Neuronal stem cell (in vitro differentiated cells): ENCODE results near the gene TSBP1.
"Not testable (repeated sequence)": the region's sequence is repeated elsewhere in the genome, so short reads cannot be mapped to it uniquely, and the experiment has no call there.

Experiments used
- DNase-seq: peaks from one replicate; pipeline ENCODE4 v3.0.0-alpha.2; 2013; ENCODE audit warnings: low spot score
- H2AFZ ChIP-seq: one replicate; pipeline ENCODE4 v1.6.1; 2013; ENCODE audit warnings: mild to moderate bottlenecking, low read length, inconsistent platforms
- H2AK5ac ChIP-seq: 2 replicates; pipeline ENCODE4 v1.6.1; 2013; ENCODE audit warnings: low read depth, mild to moderate bottlenecking, inconsistent platforms, low read length, moderate library complexity, mixed read lengths
- H2BK120ac ChIP-seq: 2 replicates; pipeline ENCODE4 v1.6.1; 2013; ENCODE audit warnings: low read depth, mild to moderate bottlenecking, inconsistent platforms, low read length, moderate library complexity, mixed read lengths
- H2BK12ac ChIP-seq: one replicate; pipeline ENCODE4 v1.6.1; 2013; ENCODE audit warnings: low read length, inconsistent platforms
- H2BK15ac ChIP-seq: 2 replicates; pipeline ENCODE4 v1.6.1; 2013; ENCODE audit warnings: mild to moderate bottlenecking, low read length, inconsistent platforms, mixed read lengths
- H2BK5ac ChIP-seq: one replicate; pipeline ENCODE4 v1.6.1; 2013; ENCODE audit warnings: inconsistent platforms, mild to moderate bottlenecking, low read length, moderate library complexity
- H3K14ac ChIP-seq: one replicate; pipeline ENCODE4 v1.6.1; 2013; ENCODE audit warnings: low read length, inconsistent platforms
- H3K18ac ChIP-seq: 2 replicates; pipeline ENCODE4 v1.6.1; 2013; ENCODE audit warnings: low read length, inconsistent platforms
- H3K23ac ChIP-seq: 2 replicates; pipeline ENCODE4 v1.6.1; 2013; ENCODE audit warnings: low read depth, mild to moderate bottlenecking, mixed read lengths, low read length, inconsistent platforms; ENCODE audit not compliant: poor library complexity
- H3K27ac ChIP-seq: replicated peaks from 3 replicates; pipeline ENCODE4 v1.5.1; 2013; ENCODE audit warnings: low read length, inconsistent platforms
- H3K27me3 ChIP-seq, 3 experiments: 2 replicates each; pipeline ENCODE4 v1.6.1; 2013; ENCODE audit warnings: low read length in 3 of 3, mild to moderate bottlenecking in 2 of 3, inconsistent platforms in 1 of 3, low read depth in 1 of 3, mixed read lengths in 1 of 3, moderate library complexity in 1 of 3; ENCODE audit not compliant: control insufficient read depth in 3 of 3, insufficient read depth in 3 of 3
- H3K36me3 ChIP-seq, 2 donors: replicated peaks in 1 of 2; 2 replicates each; pipeline ENCODE4 v1.6.1; 2013; ENCODE audit warnings: low read length in 2 of 2; ENCODE audit not compliant: control insufficient read depth in 2 of 2, insufficient read depth in 2 of 2
- H3K4ac ChIP-seq: 2 replicates; pipeline ENCODE4 v1.6.1; 2013; ENCODE audit warnings: inconsistent platforms, mild to moderate bottlenecking, low read length, moderate library complexity
- H3K4me1 ChIP-seq, 2 donors: 1 replicate in 1 of 2; 2 replicates in 1 of 2; pipeline ENCODE4 v1.6.1; 2013; ENCODE audit warnings: low read length in 2 of 2, low read depth in 1 of 2; ENCODE audit not compliant: control insufficient read depth in 2 of 2, insufficient read depth in 1 of 2
- H3K4me2 ChIP-seq: one replicate; pipeline ENCODE4 v1.6.1; 2013; ENCODE audit warnings: mild to moderate bottlenecking, low read length, inconsistent platforms; ENCODE audit not compliant: insufficient read depth, poor library complexity, severe bottlenecking
- H3K4me3 ChIP-seq, 2 donors: 2 replicates each; pipeline ENCODE4 v1.5.1; 2013; ENCODE audit warnings: low read length in 2 of 2, mild to moderate bottlenecking in 2 of 2, inconsistent platforms in 1 of 2, moderate library complexity in 1 of 2
- H3K79me1 ChIP-seq: one replicate; pipeline ENCODE4 v1.6.1; 2013; ENCODE audit warnings: low read depth, mild to moderate bottlenecking, inconsistent platforms, low read length, moderate library complexity
- H3K9ac ChIP-seq: one replicate; pipeline ENCODE4 v1.6.1; 2013; ENCODE audit warnings: mild to moderate bottlenecking, low read depth, low read length, inconsistent platforms; ENCODE audit not compliant: poor library complexity
- H3K9me3 ChIP-seq, 2 donors: replicated peaks in 1 of 2; 2 replicates each; pipeline versions ENCODE3 to v1.6.1; 2013; ENCODE audit warnings: low read length in 2 of 2, mild to moderate bottlenecking in 2 of 2, inconsistent platforms in 1 of 2, low read depth in 1 of 2, mixed read lengths in 1 of 2, moderate library complexity in 1 of 2; ENCODE audit not compliant: control insufficient read depth in 2 of 2, insufficient read depth in 1 of 2
- H4K8ac ChIP-seq: one replicate; pipeline ENCODE4 v1.6.1; 2013; ENCODE audit warnings: low read depth, mild to moderate bottlenecking, inconsistent platforms, low read length, moderate library complexity
- H4K91ac ChIP-seq: one replicate; pipeline ENCODE4 v1.6.1; 2013; ENCODE audit warnings: low read length, low read depth, mild to moderate bottlenecking, inconsistent platforms; ENCODE audit not compliant: poor library complexity
- WGBS, 2 donors: extraction: QIAGEN DNeasy Blood & Tissue Kit; methylation state at CpG; one replicate each; pipeline ENCODE4 v1.1.7; 2013; ENCODE audit warnings: missing lambda C conversion rate in 2 of 2, mixed read lengths in 1 of 2; ENCODE audit not compliant: insufficient read length in 2 of 2, insufficient replicate concordance in 1 of 2; ENCODE audit errors: extremely low coverage in 2 of 2; 5-methylcytosine and 5-hydroxymethylcytosine counted together

TSBP1 gene

DNA sequence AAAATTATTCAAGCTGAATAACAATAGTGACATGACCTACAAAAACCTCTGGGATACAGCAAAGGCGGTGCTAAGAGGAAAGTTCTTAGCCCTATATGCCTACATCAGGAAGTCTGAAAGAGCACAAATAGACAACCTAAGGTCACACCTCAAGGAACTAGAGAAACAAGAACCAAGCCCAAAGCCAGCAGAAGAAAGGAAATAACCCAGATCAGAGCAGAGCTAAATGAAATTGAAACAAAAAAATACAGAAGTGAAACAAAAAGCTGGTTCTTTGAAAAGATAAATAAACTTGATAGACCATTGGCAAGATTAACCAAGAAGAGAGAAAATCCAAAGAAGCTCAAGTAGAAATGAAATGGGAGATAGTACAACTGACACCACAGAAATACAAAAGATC lies 100.3 kb downstream of the TSBP1 start:
- Histone ChIP-seq H3K23ac (no peak overlapping the region), H4K91ac (no peak overlapping the region), H3K79me1 (no peaks in the 10 kb centered on the region), H3K14ac (no peak overlapping the region), H2AFZ (no peak overlapping the region), H3K9ac (no peak overlapping the region), H3K4me3 (no peak overlapping the region), H2AK5ac (no peak overlapping the region), H3K4me2 (no peak overlapping the region), H2BK120ac (no peak overlapping the region), H4K8ac (no peak overlapping the region), H3K27ac (no peak overlapping the region), H3K27me3 (no peaks in the 10 kb centered on the region), H3K18ac (no peak overlapping the region), H2BK15ac (no peak overlapping the region), H2BK5ac (no peak overlapping the region), H3K36me3 (no peaks in the 10 kb centered on the region), H3K4me1 (no peaks in the 10 kb centered on the region), H3K9me3 (no peaks in the 10 kb centered on the region), H2BK12ac (no peak overlapping the region), H3K4ac (no peak overlapping the region)
- no CpG with 5 or more reads among the region's 1 CpG for WGBS, 2 donors
- DNase-seq = no peak

GRCh38 chr6:32268459-32268858 lies 103.2 kb downstream of the TSBP1 start:
- H4K8ac ChIP-seq, H3K4ac ChIP-seq, H2BK120ac ChIP-seq, H3K9me3 ChIP-seq, H3K79me1 ChIP-seq, H3K27ac ChIP-seq, H2BK12ac ChIP-seq, H3K36me3 ChIP-seq, H2AFZ ChIP-seq, H3K9ac ChIP-seq, H3K23ac ChIP-seq, H3K4me1 ChIP-seq, H2BK5ac ChIP-seq, H3K18ac ChIP-seq, DNase-seq, H3K4me2 ChIP-seq, H2AK5ac ChIP-seq, H4K91ac ChIP-seq, H3K4me3 ChIP-seq, H3K14ac ChIP-seq, H2BK15ac ChIP-seq, H3K27me3 ChIP-seq: not testable (repeated sequence)
- no CpG with 5 or more reads among the region's 3 CpGs for WGBS, 2 donors

DNA sequence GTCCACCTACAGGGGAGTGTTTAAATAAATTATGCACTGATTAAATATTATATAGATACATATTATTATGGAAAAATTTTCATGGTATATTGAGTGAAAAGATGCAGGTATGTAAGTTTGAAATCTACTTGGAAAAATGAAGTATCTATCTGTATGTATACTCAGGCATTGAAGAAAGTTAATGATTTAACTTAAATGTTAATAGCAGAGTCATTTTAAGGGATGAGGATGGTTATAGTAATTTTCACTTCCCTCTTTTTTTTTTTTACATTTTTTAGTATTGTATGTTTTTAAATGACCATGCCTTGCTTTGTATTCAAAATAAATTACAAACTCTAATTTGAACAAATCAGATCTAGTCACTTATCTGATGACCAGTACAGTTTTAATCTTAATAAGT lies 104.7 kb downstream of the TSBP1 start:
- no peak for DNase-seq
- H3K4ac ChIP-seq = no peak overlapping the region
- no peak overlapping the region for H4K8ac ChIP-seq
- H3K14ac ChIP-seq = no peak overlapping the region
- no peak overlapping the region for H2AFZ ChIP-seq
- H3K27ac ChIP-seq = no peak overlapping the region
- no peak overlapping the region for H4K91ac ChIP-seq
- no peaks in the 10 kb centered on the region for H3K4me1 ChIP-seq
- no peak overlapping the region for H3K9ac ChIP-seq
- no peak overlapping the region for H3K4me2 ChIP-seq
- no peak overlapping the region for H2BK15ac ChIP-seq
- no peaks in the 10 kb centered on the region for H3K9me3 ChIP-seq
- H3K27me3 ChIP-seq = no peaks in the 10 kb centered on the region
- H2BK5ac ChIP-seq = no peak overlapping the region
- H2BK120ac ChIP-seq = no peak overlapping the region
- H3K36me3 ChIP-seq = no peaks in the 10 kb centered on the region
- no peak overlapping the region for H3K18ac ChIP-seq
- no peaks in the 10 kb centered on the region for H3K79me1 ChIP-seq
- H2AK5ac ChIP-seq = no peak overlapping the region
- H2BK12ac ChIP-seq = no peak overlapping the region
- no peak overlapping the region for H3K4me3 ChIP-seq
- no peak overlapping the region for H3K23ac ChIP-seq

GRCh38 chr6:32257262-32257661 lies 114.4 kb downstream of the TSBP1 start:
- H3K9me3 ChIP-seq, H4K91ac ChIP-seq, H2AFZ ChIP-seq, H3K9ac ChIP-seq, H2BK120ac ChIP-seq, H3K4me3 ChIP-seq, H3K23ac ChIP-seq, H2BK5ac ChIP-seq, H2BK15ac ChIP-seq, H3K27ac ChIP-seq, H2BK12ac ChIP-seq, H3K14ac ChIP-seq, H2AK5ac ChIP-seq, H3K4me2 ChIP-seq, H3K27me3 ChIP-seq, H3K18ac ChIP-seq, H3K4ac ChIP-seq, H4K8ac ChIP-seq, DNase-seq, H3K36me3 ChIP-seq, H3K4me1 ChIP-seq, H3K79me1 ChIP-seq: not testable (repeated sequence)
- WGBS, 2 donors = no CpG with 5 or more reads among the region's 4 CpGs
